HCT116 (cell line): ENCODE data around the gene ZBTB34. TPM values are rescaled to one million over a fixed set of nuclear protein-coding genes. Genes with fewer than 3 reads are reported as not detected.

ENCODE experiments used
- ATAC-seq: fragments of 200-7000 bp; cut with Tn5 transposase; 2 replicates; pipeline ENCODE4 v1.9.1; 2020; ENCODE audit warnings: mild to moderate bottlenecking, moderate library complexity
- BruUV-seq: library from RNA; stranded (reverse); fragments of 400-500 nt; replicated peaks from 2 replicates; lab custom pipeline; 2021; lab: Mats Ljungman, UMichigan
- CTCF ChIA-PET: fragments of 300-600 bp; sonication (Branson Sonifier 250); formaldehyde crosslinking; loops from one replicate; lab custom pipeline; 2021; ENCODE audit warnings: antibody characterized with exemption; lab: Charles Lee
- POLR2A ChIA-PET: fragments of 300-600, 350-600 bp; sonication (Branson Sonifier 250); formaldehyde crosslinking; loops from one replicate; lab custom pipeline; 2021; ENCODE audit warnings: antibody characterized with exemption; lab: Charles Lee
- RAD21 ChIA-PET, 2 experiments: fragments of 300-600 bp; sonication (Branson Sonifier 250); formaldehyde crosslinking; loops; one replicate each; lab custom pipeline; 2023; ENCODE audit warnings: low total read pairs in 2 of 2; ENCODE audit not compliant: uncharacterized antibody in 2 of 2, unreplicated experiment in 2 of 2, low non-redundant PET in 1 of 2; lab: Charles Lee
- DNase-seq: peaks from one replicate; pipeline ENCODE4 v3.0.0-alpha.2; 2010; ENCODE audit warnings: low read depth, low spot score
- H2AFZ ChIP-seq: fragments of 200-600 bp; shearing (Covaris generic), sonication (generic); 2 replicates; pipeline ENCODE4 v1.6.1; 2017; ENCODE audit warnings: low read depth, mixed run types, mixed read lengths, antibody characterized with exemption, low read length; ENCODE audit not compliant: poor library complexity, severe bottlenecking
- H3K27ac ChIP-seq: 2 replicates; pipeline ENCODE4 v1.5.1; 2012; ENCODE audit warnings: low read depth, low read length
- H3K27me3 ChIP-seq: fragments of 200-600 bp; sonication (generic); 2 replicates; pipeline ENCODE4 v1.6.1; 2016; ENCODE audit warnings: mixed run types, low read length, mixed read lengths; ENCODE audit not compliant: insufficient read depth
- H3K36me3 ChIP-seq, 2 experiments: fragments of 200-500 bp in 1 of 2; fragments of 200-600 bp in 1 of 2; sonication (Bioruptor generic) in 1 of 2; sonication (generic) in 1 of 2; 2 replicates each; pipeline versions ENCODE4 v1.5.1 to v1.6.1; 2014 to 2016; ENCODE audit warnings: low read length in 2 of 2, inconsistent platforms in 1 of 2, mixed read lengths in 1 of 2, mixed run types in 1 of 2; ENCODE audit not compliant: insufficient read depth in 2 of 2, control insufficient read depth in 1 of 2
- H3K4me1 ChIP-seq, 2 experiments: fragments of 200-600 bp in 1 of 2; sonication (generic) in 1 of 2; 2 replicates each; pipeline versions ENCODE4 v1.5.1 to v1.6.1; 2012 to 2017; ENCODE audit warnings: low read length in 2 of 2, inconsistent platforms in 1 of 2, mild to moderate bottlenecking in 1 of 2, mixed read lengths in 1 of 2, mixed run types in 1 of 2, moderate library complexity in 1 of 2; ENCODE audit not compliant: insufficient read depth in 2 of 2, control insufficient read depth in 1 of 2
- H3K4me2 ChIP-seq: fragments of 200-600 bp; sonication (generic); 2 replicates; pipeline ENCODE4 v1.6.1; 2017; ENCODE audit warnings: mixed run types, low read length, mixed read lengths
- H3K4me3 ChIP-seq, 2 experiments: fragments of 200-600 bp in 1 of 2; sonication (generic) in 1 of 2; replicated peaks in 1 of 2; 2 replicates each; pipeline ENCODE4 v1.5.1; 2011 to 2016; ENCODE audit warnings: low read length in 2 of 2, control low read depth in 1 of 2, low read depth in 1 of 2, mild to moderate bottlenecking in 1 of 2, mixed read lengths in 1 of 2, mixed run types in 1 of 2
- H3K79me2 ChIP-seq: fragments of 200-600 bp; sonication (generic); 2 replicates; pipeline ENCODE4 v1.6.1; 2017; ENCODE audit warnings: mild to moderate bottlenecking, mixed run types, low read length, moderate library complexity, mixed read lengths; ENCODE audit not compliant: insufficient read depth
- H3K9ac ChIP-seq: fragments of 200-600 bp; sonication (generic); 2 replicates; pipeline ENCODE4 v1.6.1; 2016; ENCODE audit warnings: low read length, mixed read lengths
- H3K9me2 ChIP-seq: fragments of 200-600 bp; sonication (generic), shearing (Covaris generic); 2 replicates; pipeline ENCODE4 v1.6.1; 2017; ENCODE audit warnings: mixed run types, mild to moderate bottlenecking, moderate library complexity; ENCODE audit not compliant: insufficient read depth
- H3K9me3 ChIP-seq, 2 experiments: fragments of 200-500 bp in 1 of 2; fragments of 200-600 bp in 1 of 2; sonication (Bioruptor generic) in 1 of 2; sonication (generic) in 1 of 2; 2 replicates each; pipeline ENCODE4 v1.6.1; 2014 to 2017; ENCODE audit warnings: low read length in 2 of 2, mixed read lengths in 2 of 2, inconsistent platforms in 1 of 2, low read depth in 1 of 2, mild to moderate bottlenecking in 1 of 2, mixed run types in 1 of 2, moderate library complexity in 1 of 2; ENCODE audit not compliant: control insufficient read depth in 1 of 2, insufficient read depth in 1 of 2
- H4K20me1 ChIP-seq: fragments of 200-600 bp; sonication (generic), shearing (Covaris generic); 2 replicates; pipeline ENCODE4 v1.6.1; 2017; ENCODE audit warnings: mixed run types, mild to moderate bottlenecking, moderate library complexity; ENCODE audit not compliant: insufficient read depth
- CBX3 ChIP-seq: IDR thresholded peaks from 2 replicates; pipeline ENCODE4 v1.6.1; 2012; ENCODE audit warnings: low read depth
- CTCF ChIP-seq, 3 experiments: fragments of 200-600 bp in 1 of 3; sonication (generic) in 1 of 3; IDR thresholded peaks in 2 of 3; conservative IDR thresholded peaks in 1 of 3; 2 replicates each; pipeline ENCODE4 v1.5.1; 2012 to 2017; ENCODE audit warnings: low read depth in 2 of 3, low read length in 2 of 3, antibody characterized with exemption in 1 of 3, borderline replicate concordance in 1 of 3, control low read depth in 1 of 3, mild to moderate bottlenecking in 1 of 3, mixed read lengths in 1 of 3, mixed run types in 1 of 3, moderate library complexity in 1 of 3; ENCODE audit not compliant: insufficient read depth in 1 of 3
- ELF1 ChIP-seq: IDR thresholded peaks from 2 replicates; pipeline ENCODE4 v1.6.1; 2012; ENCODE audit warnings: low read depth, borderline replicate concordance
- JUND ChIP-seq: IDR thresholded peaks from 2 replicates; pipeline ENCODE4 v1.6.1; 2012
- SIN3A ChIP-seq: IDR thresholded peaks from 2 replicates; pipeline ENCODE4 v1.6.1; 2012; ENCODE audit warnings: low read depth
- SP1 ChIP-seq: IDR thresholded peaks from 2 replicates; pipeline ENCODE4 v1.6.1; 2012; ENCODE audit warnings: low read depth
- TCF7L2 ChIP-seq: IDR thresholded peaks from 2 replicates; pipeline ENCODE4 v1.7.0; 2011; ENCODE audit warnings: borderline replicate concordance, inconsistent platforms; ENCODE audit not compliant: insufficient read depth, insufficient read length; ENCODE audit errors: extremely low read depth
- ZFX ChIP-seq: fragments of 450-650 bp; IDR thresholded peaks from 2 replicates; pipeline ENCODE4 v1.6.1; 2017
- intact Hi-C: fragments of 100-400 bp; cut with micrococcal nuclease; formaldehyde crosslinking; loops from 2 replicates; pipeline ENCODE4 v1.10.0; 2022
- total RNA-seq: library from RNA; stranded (reverse); gene quantifications from one replicate; pipeline ENCODE4 v1.2.1, GENCODE V29; 2021; ENCODE audit not compliant: unreplicated experiment
- TF ChIP-seq, protein P1 (sequence below): IDR thresholded peaks from 2 replicates; pipeline ENCODE4 v1.6.1; 2012
- TF ChIP-seq, protein P2 (sequence below): IDR thresholded peaks from 2 replicates; pipeline ENCODE4 v1.6.1; 2011; ENCODE audit warnings: mild to moderate bottlenecking, low read length, moderate library complexity; ENCODE audit not compliant: insufficient replicate concordance; ENCODE audit errors: extremely low read depth

Gene ZBTB34
- total RNA-seq, 1 experiment from 2014 or later = 5.6 TPM

DNA sequence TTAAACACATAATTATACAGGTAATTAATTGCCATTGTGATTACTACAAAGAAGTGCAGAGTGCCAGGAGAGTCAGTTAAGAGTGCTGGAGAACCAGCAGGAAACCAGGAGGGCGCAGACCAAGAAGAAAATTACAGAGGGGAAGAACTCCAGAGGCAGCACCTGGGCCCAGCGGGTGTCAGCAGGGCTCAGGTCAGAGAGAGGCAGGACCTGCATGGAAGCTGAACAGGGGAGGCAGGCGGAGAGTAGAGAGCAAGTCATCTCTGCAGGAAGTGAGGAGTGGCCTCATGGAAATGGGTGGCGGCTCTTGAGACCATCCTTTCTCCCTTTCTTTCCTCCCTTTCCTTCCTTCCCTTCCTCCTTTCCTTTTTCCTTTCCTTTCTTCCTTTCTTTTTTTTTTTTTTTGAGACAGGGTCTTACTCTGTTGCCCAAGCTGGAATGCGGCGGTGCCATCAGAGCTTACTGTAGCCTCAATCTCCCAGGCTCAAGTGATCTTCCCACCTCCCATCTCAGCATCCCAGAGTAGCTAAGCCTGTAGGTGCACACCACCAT lies 4.0 kb upstream of the ZBTB34 start:
- no peaks in the 10 kb centered on the region for H3K36me3 ChIP-seq
- no peak for TF ChIP-seq CTCF (IDR thresholded peaks at IDR 0.05 in 2 of 3, conservative IDR thresholded peaks at IDR 0.05 in 1 of 3; ENCODE audit: borderline replicate concordance in 1 of 3, insufficient read depth in 1 of 3, low read depth in 2 of 3, low read length in 2 of 3)
- TF ChIP-seq, protein P1, sequence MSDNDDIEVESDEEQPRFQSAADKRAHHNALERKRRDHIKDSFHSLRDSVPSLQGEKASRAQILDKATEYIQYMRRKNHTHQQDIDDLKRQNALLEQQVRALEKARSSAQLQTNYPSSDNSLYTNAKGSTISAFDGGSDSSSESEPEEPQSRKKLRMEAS = no peak
- TF ChIP-seq SIN3A = no peak
- TF ChIP-seq TCF7L2 = no peak
- TF ChIP-seq JUND = no peak
- TF ChIP-seq ELF1 = no peak
- TF ChIP-seq ZFX = no peak
- TF ChIP-seq SP1 = no peak
- TF ChIP-seq, protein P2, sequence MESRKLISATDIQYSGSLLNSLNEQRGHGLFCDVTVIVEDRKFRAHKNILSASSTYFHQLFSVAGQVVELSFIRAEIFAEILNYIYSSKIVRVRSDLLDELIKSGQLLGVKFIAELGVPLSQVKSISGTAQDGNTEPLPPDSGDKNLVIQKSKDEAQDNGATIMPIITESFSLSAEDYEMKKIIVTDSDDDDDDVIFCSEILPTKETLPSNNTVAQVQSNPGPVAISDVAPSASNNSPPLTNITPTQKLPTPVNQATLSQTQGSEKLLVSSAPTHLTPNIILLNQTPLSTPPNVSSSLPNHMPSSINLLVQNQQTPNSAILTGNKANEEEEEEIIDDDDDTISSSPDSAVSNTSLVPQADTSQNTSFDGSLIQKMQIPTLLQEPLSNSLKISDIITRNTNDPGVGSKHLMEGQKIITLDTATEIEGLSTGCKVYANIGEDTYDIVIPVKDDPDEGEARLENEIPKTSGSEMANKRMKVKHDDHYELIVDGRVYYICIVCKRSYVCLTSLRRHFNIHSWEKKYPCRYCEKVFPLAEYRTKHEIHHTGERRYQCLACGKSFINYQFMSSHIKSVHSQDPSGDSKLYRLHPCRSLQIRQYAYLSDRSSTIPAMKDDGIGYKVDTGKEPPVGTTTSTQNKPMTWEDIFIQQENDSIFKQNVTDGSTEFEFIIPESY = no peak
- no peak for TF ChIP-seq CBX3
- H3K4me3 ChIP-seq = no peak overlapping the region
- no peak for ATAC-seq
- H3K9me2 ChIP-seq = no peaks in the 10 kb centered on the region
- ChIA-PET CTCF (no interaction called here), POLR2A (no interaction called here), RAD21 (no interaction called here)
- peaks cover 6% of the 10 kb centered on the region for H3K79me2 ChIP-seq
- no peak for DNase-seq
- H3K27ac ChIP-seq = no peak overlapping the region
- no peaks in the 10 kb centered on the region for H3K9me3 ChIP-seq
- no peak overlapping the region for H2AFZ ChIP-seq
- H4K20me1 ChIP-seq = no peaks in the 10 kb centered on the region
- no TSS peak for BruUV-seq
- H3K4me1 ChIP-seq = peaks cover 0 to 6% of the 10 kb centered on the region in 2 experiments; a peak in 1 of 4 replicates
- H3K4me2 ChIP-seq = no peak overlapping the region
- H3K27me3 ChIP-seq = peaks cover 12% of the 10 kb centered on the region; the same call in 1 of the 2 replicates
- intact Hi-C loops = no loop called here
- H3K9ac ChIP-seq = no peak overlapping the region
